Testis (tissue), 3 donors: ENCODE measurements around the gene LTBR. TPM values are rescaled to one million over a fixed set of nuclear protein-coding genes. Genes with fewer than 3 reads are reported as not detected.

Experiments used
- DNase-seq: peaks from one replicate; pipeline ENCODE4 v3.0.0-alpha.2; 2019
- H3K27ac ChIP-seq, 2 donors: fragments of 200-600 bp; sonication (generic); one replicate each; pipeline ENCODE4 v1.5.1; 2019
- H3K27me3 ChIP-seq: fragments of 200-600 bp; sonication (generic); one replicate; pipeline ENCODE4 v1.5.1; 2019
- H3K36me3 ChIP-seq: fragments of 200-600 bp; sonication (generic); one replicate; pipeline ENCODE4 v1.5.1; 2017; ENCODE audit warnings: low read depth; ENCODE audit errors: missing control alignments
- H3K4me1 ChIP-seq: fragments of 200-600 bp; sonication (generic); one replicate; pipeline ENCODE4 v1.5.1; 2019
- H3K4me3 ChIP-seq, 2 donors: fragments of 200-600 bp; sonication (generic); one replicate each; pipeline ENCODE4 v1.5.1; 2017 to 2019
- H3K9me3 ChIP-seq: fragments of 200-600 bp; sonication (generic); one replicate; pipeline ENCODE4 v1.5.1; 2017
- CTCF ChIP-seq, 3 experiments: fragments of 450-650 bp in 2 of 3; fragments of 200-600 bp in 1 of 3; sonication (generic) in 1 of 3; IDR thresholded peaks; one replicate each; pipeline ENCODE4 v1.5.1; 2016 to 2019; ENCODE audit warnings: antibody characterized with exemption in 3 of 3, mild to moderate bottlenecking in 2 of 3, moderate library complexity in 1 of 3
- POLR2A ChIP-seq: fragments of 450-650 bp; IDR thresholded peaks from one replicate; pipeline ENCODE4 v1.6.1; 2017; ENCODE audit warnings: antibody characterized with exemption, mild to moderate bottlenecking, moderate library complexity
- WGBS, 2 donors: methylation state at CpG; one replicate each; pipeline ENCODE4 v1.1.5; 2018; 5-methylcytosine and 5-hydroxymethylcytosine counted together
- intact Hi-C: fragments of 100-400 bp; cut with DNase I; formaldehyde crosslinking; loops from one replicate; pipeline ENCODE4 v1.15.1; 2023; ENCODE audit warnings: low total_unique reads
- polyA plus RNA-seq: library from polyadenylated mRNA; stranded (reverse); fragments of 350-450 nt; fragmentation: Illumina TruSeq; extraction: RNeasy Lipid Tissue Mini Kit (QIAGEN cat#74804); gene quantifications from one replicate; pipeline ENCODE4 v1.2.3, GENCODE V29; 2014; ENCODE audit warnings: low read depth, low replicate concordance; ENCODE audit not compliant: insufficient read depth
- total RNA-seq, 2 donors: library from RNA; depleted of rRNA; stranded (reverse); fragments of >200 nt; gene quantifications; one replicate each; pipeline ENCODE4 v1.2.3, GENCODE V29; 2016

Gene LTBR
- total and polyA plus RNA-seq, 3 donors from 2014 or later = 36.6 to 112 (median 81.3) TPM

- Histone ChIP-seq H3K4me1 (peaks cover 8% of the 10 kb centered on the region), H3K9me3 (no peaks in the 10 kb centered on the region), H3K27ac (no peak overlapping the region), H3K4me3 (no peak overlapping the region), H3K36me3 (no peaks in the 10 kb centered on the region), H3K27me3 (no peaks in the 10 kb centered on the region)
- intact Hi-C loops = no loop called here
- TF ChIP-seq POLR2A (no peak), CTCF (IDR thresholded peaks at IDR 0.05) (no peak)
- WGBS, 2 donors = 90 to 94% methylated on average over 10 of the region's 10 CpGs
- no peak for DNase-seq
Measured at GRCh38 chr12:6354495-6355393, 29.2 kb upstream of the LTBR start.

GRCh38 chr12:6355491-6356373 lies 28.2 kb upstream of the LTBR start:
- Histone ChIP-seq H3K9me3 (no peaks in the 10 kb centered on the region), H3K27me3 (no peaks in the 10 kb centered on the region), H3K36me3 (no peaks in the 10 kb centered on the region), H3K4me3 (no peak overlapping the region), H3K4me1 (peaks cover 8% of the 10 kb centered on the region), H3K27ac (no peak overlapping the region)
- no peak for DNase-seq
- TF ChIP-seq POLR2A (no peak), CTCF (IDR thresholded peaks at IDR 0.05) (no peak)
- intact Hi-C loops = no loop called here
- WGBS, 2 donors = 85 to 86% methylated on average over 8 of the region's 8 CpGs

DNA sequence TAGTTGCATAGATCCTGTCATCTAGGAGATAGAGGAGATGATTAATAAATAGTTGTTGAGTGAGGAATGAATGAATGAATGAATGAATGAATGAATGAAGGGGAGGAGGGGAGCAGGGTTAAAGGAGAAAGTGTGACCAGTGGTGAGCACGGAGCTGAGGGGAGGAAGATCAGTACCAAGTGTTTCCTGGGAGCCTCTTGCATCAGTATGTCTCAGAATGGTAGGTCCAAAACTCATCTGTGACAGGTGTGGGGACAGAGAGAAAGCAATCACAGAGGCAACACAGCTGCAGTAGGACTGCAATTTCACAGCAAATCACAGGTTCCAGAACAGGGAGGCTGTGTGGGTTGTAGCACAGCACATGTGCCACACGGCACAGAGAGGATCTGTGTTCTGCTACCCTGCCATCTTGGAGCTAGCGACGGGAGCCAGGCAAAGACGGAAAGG lies 27.6 kb upstream of the LTBR start:
- Histone ChIP-seq H3K36me3 (no peaks in the 10 kb centered on the region), H3K4me3 (no peak overlapping the region), H3K9me3 (no peaks in the 10 kb centered on the region), H3K27ac (no peak overlapping the region), H3K27me3 (no peaks in the 10 kb centered on the region), H3K4me1 (peaks cover 8% of the 10 kb centered on the region)
- TF ChIP-seq POLR2A = no peak
- no peak for TF ChIP-seq CTCF (IDR thresholded peaks at IDR 0.05)
- WGBS, 2 donors = 67 to 81% methylated on average over 5 of the region's 5 CpGs
- intact Hi-C loops = no loop called here
- no peak for DNase-seq

- TF ChIP-seq POLR2A (no peak), CTCF (IDR thresholded peaks at IDR 0.05) (no peak)
- no peaks in the 10 kb centered on the region for H3K27me3 ChIP-seq
- H3K9me3 ChIP-seq = no peaks in the 10 kb centered on the region
- no peaks in the 10 kb centered on the region for H3K36me3 ChIP-seq
- 71 to 81% methylated on average over 1 of the region's 1 CpG for WGBS, 2 donors
- DNase-seq = no peak
- H3K4me1 ChIP-seq = peaks cover 9% of the 10 kb centered on the region
- H3K27ac ChIP-seq = no peak overlapping the region
- intact Hi-C loops = no loop called here
- H3K4me3 ChIP-seq = no peak overlapping the region
Measured at GRCh38 chr12:6358881-6359280, 25.1 kb upstream of the LTBR start.
